ENCODE results near the gene CAND2.

DNA sequence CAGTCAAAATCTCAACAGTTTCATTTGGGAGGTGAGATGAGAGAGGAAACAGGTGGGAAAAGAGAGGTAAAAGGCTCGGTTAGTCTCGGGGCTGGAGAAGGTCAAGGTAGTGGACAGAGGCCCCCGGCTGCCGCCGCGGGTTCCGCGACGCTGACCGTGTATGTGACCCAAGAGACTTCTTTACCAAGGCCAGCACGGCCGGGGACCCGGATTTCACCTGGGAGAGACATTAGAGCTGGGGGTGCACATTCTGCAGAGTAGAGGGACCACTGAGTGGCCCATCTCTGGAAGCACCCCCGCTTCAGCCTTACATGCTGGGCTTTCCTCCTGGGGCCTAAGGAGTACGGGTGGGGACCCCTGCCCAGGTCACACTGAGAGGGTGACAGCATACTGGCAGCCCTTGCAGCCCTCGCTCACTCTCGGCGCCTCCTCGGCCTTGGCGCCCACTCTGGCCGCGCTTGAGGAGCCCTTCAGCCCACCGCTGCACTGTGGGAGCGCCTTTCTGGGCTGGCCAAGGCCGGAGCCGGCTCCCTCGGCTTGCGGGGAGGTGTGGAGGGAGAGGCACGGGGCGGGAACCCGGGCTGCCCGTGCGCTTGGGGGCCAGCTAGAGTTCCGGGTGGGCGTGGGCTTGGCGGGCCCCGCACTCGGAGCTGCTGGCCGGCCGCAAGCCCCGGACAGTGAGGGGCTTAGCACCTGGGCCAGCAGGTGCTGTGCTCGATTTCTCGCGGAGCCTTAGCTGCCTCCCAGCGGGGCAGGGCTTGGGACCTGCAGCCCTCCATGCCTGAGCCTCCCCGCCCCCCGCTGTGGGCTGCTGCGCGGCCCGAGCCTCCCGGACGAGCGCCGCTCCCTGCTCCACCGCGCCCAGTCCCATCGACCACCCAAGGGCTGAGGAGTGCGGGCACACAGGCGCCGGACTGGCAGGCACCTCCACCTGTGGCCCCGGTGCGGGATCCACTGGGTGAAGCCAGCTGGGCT, 86.1 kb downstream of the CAND2 start:
- no peak for TF ChIP-seq CTCF (IDR thresholded peaks at IDR 0.05; ENCODE audit: poor library complexity, severe bottlenecking)
- no peak for TF ChIP-seq EP300 (conservative IDR thresholded peaks at IDR 0.05; ENCODE audit: poor library complexity, severe bottlenecking)
- TF ChIP-seq EZH2 (IDR thresholded peaks at IDR 0.05; ENCODE audit: borderline replicate concordance, insufficient read depth, low read length, poor library complexity, severe bottlenecking) = no peak
- TF ChIP-seq RAD21 (conservative IDR thresholded peaks at IDR 0.05) = no peak
- no peak for TF ChIP-seq MXI1 (conservative IDR thresholded peaks at IDR 0.05; ENCODE audit: poor library complexity, severe bottlenecking)
- TF ChIP-seq REST (IDR thresholded peaks at IDR 0.05; ENCODE audit: borderline replicate concordance) = no peak
- TF ChIP-seq POLR2AphosphoS5 (IDR thresholded peaks at IDR 0.05) = no peak
- no peak for TF ChIP-seq TAF1 (IDR thresholded peaks at IDR 0.05; ENCODE audit: low read depth)

Measured in neural cell (in vitro differentiated cells).